Cardiac muscle cell (in vitro differentiated cells and primary cell): ENCODE data around the gene CCDC97. TPM values are rescaled to one million over a fixed set of nuclear protein-coding genes. Genes with fewer than 3 reads are reported as not detected.

Source experiments
- DNase-seq, 2 donors: peaks; one replicate each; pipeline versions ENCODE4 v3.0.0 to v3.0.0-alpha.2; 2010 to 2017; ENCODE audit warnings: low read depth in 1 of 2, low spot score in 1 of 2
- H3K27ac ChIP-seq: fragments of 200-600 bp; sonication (generic); 2 replicates; pipeline ENCODE4 v1.5.1; 2016
- H3K27me3 ChIP-seq: fragments of 200-600 bp; sonication (generic); 2 replicates; pipeline ENCODE4 v1.6.0; 2016; ENCODE audit warnings: control low read depth
- H3K36me3 ChIP-seq: fragments of 200-600 bp; sonication (generic); 2 replicates; pipeline ENCODE4 v1.5.1; 2016; ENCODE audit warnings: control low read depth
- H3K4me1 ChIP-seq: fragments of 200-600 bp; sonication (generic); 2 replicates; pipeline ENCODE4 v1.8.1; 2017; ENCODE audit warnings: low read depth, mild to moderate bottlenecking, mixed run types
- H3K4me3 ChIP-seq: fragments of 200-600 bp; sonication (generic); 2 replicates; pipeline ENCODE4 v1.5.1; 2016; ENCODE audit warnings: mild to moderate bottlenecking
- H3K9me3 ChIP-seq: fragments of 200-600 bp; sonication (generic); 2 replicates; pipeline ENCODE4 v1.5.1; 2017; ENCODE audit warnings: low read depth, mild to moderate bottlenecking, control low read depth
- polyA plus RNA-seq: library from polyadenylated mRNA; unstranded; fragments of >200 nt; fragmentation: Nextera tagmentation; extraction: Ambion mirVana; gene quantifications from 2 replicates; pipeline ENCODE4 v1.2.1, GENCODE V29; 2016
- total RNA-seq: library from RNA; depleted of rRNA; stranded (reverse); fragments of >200 nt; gene quantifications from 2 replicates; pipeline ENCODE4 v1.2.3, GENCODE V29; 2016
- TF ChIP-seq, protein P1 (sequence below): IDR thresholded peaks from 2 replicates; pipeline ENCODE4 v1.5.1; 2012; ENCODE audit warnings: low read depth, mild to moderate bottlenecking, low read length

CCDC97 gene
- total and polyA plus RNA-seq, 2 experiments from 2014 or later, result 24.6 to 29.7 TPM

DNA sequence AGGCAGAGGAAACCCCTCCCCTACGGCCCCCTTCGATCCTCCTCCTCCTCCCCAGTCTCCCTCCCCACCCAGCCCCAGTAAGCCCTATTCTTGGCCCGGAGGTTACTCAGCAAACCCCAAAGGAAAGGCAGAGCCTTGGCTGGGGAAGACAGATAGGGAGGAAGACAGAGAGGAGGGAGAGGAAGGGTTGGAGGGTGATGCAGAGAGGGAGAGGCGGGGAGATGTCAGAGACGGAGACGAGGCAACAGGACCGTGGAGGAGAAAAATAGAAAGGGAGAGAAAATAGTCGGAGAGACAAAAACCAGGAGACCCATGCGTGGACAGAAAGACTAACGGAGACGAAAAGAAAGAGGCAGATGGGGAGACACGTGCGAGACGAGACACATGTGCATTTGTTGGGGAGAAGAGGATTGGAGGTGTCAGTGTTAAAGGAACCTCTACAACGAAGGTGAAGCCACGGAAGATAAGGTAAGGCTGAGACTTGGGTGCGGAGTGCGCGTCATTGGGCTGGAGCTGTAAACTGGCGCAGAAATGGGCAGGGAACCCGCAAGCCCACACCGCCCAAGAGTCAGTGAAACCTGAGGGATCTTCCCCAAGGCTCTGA lies 40.9 kb downstream of the CCDC97 start:
- no peaks in the 10 kb centered on the region for H3K27me3 ChIP-seq
- no peaks in the 10 kb centered on the region for H3K9me3 ChIP-seq
- DNase-seq, result peak in 1 of 2 donors; percentile 28
- H3K4me3 ChIP-seq, result peak overlapping the region; percentile 68
- no peaks in the 10 kb centered on the region for H3K4me1 ChIP-seq
- H3K27ac ChIP-seq, result no peak overlapping the region
- H3K36me3 ChIP-seq, result no peaks in the 10 kb centered on the region
- TF ChIP-seq, protein P1, sequence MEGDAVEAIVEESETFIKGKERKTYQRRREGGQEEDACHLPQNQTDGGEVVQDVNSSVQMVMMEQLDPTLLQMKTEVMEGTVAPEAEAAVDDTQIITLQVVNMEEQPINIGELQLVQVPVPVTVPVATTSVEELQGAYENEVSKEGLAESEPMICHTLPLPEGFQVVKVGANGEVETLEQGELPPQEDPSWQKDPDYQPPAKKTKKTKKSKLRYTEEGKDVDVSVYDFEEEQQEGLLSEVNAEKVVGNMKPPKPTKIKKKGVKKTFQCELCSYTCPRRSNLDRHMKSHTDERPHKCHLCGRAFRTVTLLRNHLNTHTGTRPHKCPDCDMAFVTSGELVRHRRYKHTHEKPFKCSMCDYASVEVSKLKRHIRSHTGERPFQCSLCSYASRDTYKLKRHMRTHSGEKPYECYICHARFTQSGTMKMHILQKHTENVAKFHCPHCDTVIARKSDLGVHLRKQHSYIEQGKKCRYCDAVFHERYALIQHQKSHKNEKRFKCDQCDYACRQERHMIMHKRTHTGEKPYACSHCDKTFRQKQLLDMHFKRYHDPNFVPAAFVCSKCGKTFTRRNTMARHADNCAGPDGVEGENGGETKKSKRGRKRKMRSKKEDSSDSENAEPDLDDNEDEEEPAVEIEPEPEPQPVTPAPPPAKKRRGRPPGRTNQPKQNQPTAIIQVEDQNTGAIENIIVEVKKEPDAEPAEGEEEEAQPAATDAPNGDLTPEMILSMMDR, result no peak

DNA sequence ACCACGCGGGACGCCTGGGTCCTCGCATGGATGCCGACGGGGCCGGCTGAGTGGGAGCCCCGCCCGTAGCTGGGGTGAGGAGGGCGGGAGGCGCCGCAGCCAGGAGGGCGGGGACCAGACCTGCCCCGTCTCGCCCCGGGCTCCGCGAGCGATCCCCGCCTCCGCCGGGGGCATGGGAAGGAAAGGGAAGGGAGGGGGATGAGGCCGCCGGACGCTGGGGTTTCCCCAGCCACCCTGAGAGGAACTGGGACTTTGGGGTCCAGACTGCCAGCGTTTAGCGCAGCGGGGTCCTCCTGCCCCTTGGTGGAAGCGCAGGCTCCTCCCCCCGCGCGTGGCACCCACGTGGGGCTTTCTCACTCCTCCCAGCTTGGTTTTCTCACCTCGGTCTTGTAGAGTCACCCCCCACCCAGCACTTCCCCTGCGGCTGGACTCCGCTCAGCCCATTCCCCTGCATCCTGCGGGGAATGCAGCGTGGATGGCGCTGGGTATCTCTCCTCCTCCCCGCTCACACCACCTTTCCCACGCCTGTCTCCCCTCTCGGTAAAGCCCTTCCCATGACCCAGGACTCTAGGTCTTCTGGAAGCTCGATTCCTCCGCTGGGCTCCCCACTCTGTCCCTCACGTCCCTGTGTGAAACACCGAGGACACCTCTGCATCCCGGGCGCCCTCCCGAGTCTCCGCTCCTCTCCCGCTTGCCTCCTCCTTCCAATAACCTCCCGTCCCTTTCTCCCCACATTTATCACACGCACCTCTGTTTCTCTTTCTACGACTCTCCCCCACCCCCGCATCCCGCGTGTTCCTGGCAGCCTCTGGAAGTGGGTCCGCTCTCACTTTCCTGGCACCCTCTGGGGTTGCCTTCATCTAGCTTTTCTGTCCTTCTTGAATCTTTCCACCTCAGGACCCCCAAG lies 41.6 kb downstream of the CCDC97 start:
- Histone ChIP-seq H3K27me3 (no peaks in the 10 kb centered on the region), H3K27ac (no peak overlapping the region), H3K9me3 (no peaks in the 10 kb centered on the region), H3K4me3 (peak overlapping the region; percentile 68), H3K36me3 (no peaks in the 10 kb centered on the region), H3K4me1 (no peaks in the 10 kb centered on the region)
- TF ChIP-seq, protein P1, result no peak
- DNase-seq, result peak; percentile 48 to 63

DNA sequence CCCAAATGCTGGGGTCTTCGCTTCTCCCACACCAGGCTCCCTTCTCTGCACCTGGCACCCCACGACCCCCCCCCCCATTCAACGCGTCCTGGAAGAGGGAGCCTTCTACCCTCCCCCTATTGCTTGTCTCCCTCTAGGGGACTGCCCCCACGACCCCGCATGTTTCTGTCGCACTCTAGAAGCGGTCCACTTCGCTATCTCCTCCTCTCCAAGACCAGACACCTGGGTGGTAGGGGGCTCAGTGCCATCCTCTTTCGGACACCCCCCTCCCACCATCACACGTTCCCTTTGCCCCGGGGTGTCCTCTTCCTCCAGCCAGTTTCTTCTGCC lies 42.3 kb downstream of the CCDC97 start:
- Histone ChIP-seq H3K27me3 (no peaks in the 10 kb centered on the region), H3K9me3 (no peaks in the 10 kb centered on the region), H3K4me1 (no peaks in the 10 kb centered on the region), H3K36me3 (no peaks in the 10 kb centered on the region), H3K4me3 (peak overlapping the region; percentile 68), H3K27ac (no peak overlapping the region)
- DNase-seq, result no peak
- TF ChIP-seq, protein P1, result no peak

DNA sequence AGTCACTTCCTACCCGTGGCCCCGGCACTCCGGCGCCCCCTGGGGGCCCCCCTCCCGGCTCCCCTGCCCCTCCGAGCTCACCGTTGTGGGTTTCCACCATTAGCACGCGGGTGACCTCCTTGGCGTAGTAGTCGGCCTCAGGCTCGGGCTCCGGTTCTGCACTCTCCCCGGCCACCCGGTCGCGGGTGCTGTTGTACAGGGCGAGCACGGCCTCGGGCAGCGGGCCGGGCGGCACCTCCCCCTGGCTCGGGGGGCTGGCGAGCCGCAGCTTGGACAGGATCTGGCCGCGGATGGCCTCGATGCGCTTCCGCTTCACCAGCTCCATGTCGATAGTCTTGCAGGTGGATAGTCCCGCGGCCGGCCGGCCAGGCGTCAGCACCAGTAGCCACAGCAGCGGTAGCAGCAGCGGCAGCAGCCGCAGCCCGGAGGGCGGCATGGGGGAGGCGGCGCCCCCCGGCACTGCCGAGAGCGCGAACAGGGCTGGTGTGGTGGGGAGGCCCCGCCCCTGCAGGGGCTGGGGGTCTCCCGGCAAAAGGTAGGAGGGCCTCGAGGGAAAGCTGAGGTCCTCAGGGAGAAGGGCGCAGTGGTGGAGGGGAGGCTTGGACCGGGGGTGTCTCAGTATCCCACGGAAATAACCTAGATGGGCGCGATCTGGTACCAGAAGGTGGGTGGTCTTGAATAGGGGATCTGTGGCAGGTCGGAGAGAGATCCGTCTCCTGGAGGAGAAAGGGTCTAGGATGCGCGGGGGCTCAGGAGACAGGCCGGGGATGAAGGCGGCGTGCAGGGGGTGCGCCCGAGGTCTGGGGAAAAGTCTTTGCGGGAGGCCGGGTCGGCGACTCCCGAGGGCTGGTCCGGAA lies 42.9 kb downstream of the CCDC97 start:
- TF ChIP-seq, protein P1, result peak; percentile 58
- Histone ChIP-seq H3K4me1 (no peaks in the 10 kb centered on the region), H3K27ac (no peak overlapping the region), H3K4me3 (peak overlapping the region; percentile 68), H3K9me3 (no peaks in the 10 kb centered on the region), H3K27me3 (no peaks in the 10 kb centered on the region), H3K36me3 (no peaks in the 10 kb centered on the region)
- DNase-seq, result peak; percentile 54 to 65

DNA sequence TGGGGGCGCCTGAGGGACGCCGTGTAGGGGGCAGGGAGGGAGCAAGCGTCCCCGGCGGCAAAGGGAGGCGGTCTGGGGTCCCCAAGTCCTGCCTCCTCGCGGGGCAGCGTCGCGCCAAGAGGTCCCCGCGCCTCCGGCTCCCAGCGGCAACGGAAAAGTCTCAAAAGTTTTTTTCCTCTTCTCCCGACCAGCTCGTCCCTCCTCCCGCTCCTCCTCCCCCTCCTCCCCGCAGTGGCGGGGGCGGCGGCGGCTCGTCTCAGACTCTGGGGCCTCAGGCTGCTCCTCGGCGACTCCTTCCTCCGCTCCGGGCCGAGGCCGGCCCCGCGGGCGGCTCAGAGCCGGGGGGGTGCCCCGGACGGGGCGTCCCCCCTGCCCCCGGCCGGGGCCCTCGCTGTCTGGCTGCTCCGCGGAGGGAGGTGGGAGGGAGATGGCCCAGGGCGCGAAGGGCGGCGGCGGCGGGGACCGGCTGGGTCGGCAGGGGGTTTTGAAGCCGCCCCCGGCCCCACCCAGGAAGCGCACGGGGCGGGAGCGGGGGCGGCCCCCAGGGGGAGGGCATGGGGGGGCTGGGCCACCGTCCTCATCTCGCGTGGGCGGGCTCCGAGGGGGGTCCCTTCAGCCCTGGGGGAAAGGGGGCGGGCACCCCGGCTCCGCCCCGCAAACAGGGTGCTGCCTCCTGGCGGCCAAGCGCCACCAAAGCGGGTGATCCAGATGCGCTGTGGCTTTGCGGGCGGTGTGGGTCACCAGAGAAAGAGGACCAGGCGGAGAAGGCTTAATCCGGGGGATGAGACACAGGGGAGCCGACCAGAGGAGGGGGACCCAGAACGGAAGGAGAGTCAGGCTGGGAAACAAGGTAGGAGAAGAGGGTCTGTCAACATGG lies 43.7 kb downstream of the CCDC97 start, which contains the start of gene TGFB1:
Gene TGFB1, minus strand, starts transcription at position 457 of the 877 bp plus-strand sequence. CDS start 878 bp downstream, outside the sequence.
- H3K27ac ChIP-seq, result no peak within 1 kb of the TSS
- peak; percentile 77 to 95 for DNase-seq
- no peaks in the 10 kb centered on the region for H3K4me1 ChIP-seq
- H3K9me3 ChIP-seq, result no peaks in the 10 kb centered on the region
- H3K36me3 ChIP-seq, result no peaks in the 10 kb centered on the region
- peak within 1 kb of the TSS; percentile 68 for H3K4me3 ChIP-seq
- TF ChIP-seq, protein P1, result peak; percentile 88
- no peaks in the 10 kb centered on the region for H3K27me3 ChIP-seq
